Measurements from ENCODE around the gene TARS3.
A peak's percentile ranks its signal among the peaks of the same experiment; 100 is the strongest.

The TARS3 gene

GRCh38 chr15:101733545-101733944 is 9.3 kb upstream of the TARS3 start:
- DNase-seq (ENCODE audit: low read depth, low spot score), result no peak
- in situ Hi-C loops (cut with HindIII; ENCODE audit: low sequenced_read_pairs), result no loop called here
- TF ChIP-seq, protein P1, sequence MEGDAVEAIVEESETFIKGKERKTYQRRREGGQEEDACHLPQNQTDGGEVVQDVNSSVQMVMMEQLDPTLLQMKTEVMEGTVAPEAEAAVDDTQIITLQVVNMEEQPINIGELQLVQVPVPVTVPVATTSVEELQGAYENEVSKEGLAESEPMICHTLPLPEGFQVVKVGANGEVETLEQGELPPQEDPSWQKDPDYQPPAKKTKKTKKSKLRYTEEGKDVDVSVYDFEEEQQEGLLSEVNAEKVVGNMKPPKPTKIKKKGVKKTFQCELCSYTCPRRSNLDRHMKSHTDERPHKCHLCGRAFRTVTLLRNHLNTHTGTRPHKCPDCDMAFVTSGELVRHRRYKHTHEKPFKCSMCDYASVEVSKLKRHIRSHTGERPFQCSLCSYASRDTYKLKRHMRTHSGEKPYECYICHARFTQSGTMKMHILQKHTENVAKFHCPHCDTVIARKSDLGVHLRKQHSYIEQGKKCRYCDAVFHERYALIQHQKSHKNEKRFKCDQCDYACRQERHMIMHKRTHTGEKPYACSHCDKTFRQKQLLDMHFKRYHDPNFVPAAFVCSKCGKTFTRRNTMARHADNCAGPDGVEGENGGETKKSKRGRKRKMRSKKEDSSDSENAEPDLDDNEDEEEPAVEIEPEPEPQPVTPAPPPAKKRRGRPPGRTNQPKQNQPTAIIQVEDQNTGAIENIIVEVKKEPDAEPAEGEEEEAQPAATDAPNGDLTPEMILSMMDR (IDR thresholded peaks at IDR 0.05; ENCODE audit: low read depth, low read length), result no peak
- no peak overlapping the region for H3K4me3 ChIP-seq (ENCODE audit: low read depth, low read length)

- no peak overlapping the region for H3K4me3 ChIP-seq (ENCODE audit: low read depth, low read length)
- TF ChIP-seq, protein P1 (IDR thresholded peaks at IDR 0.05; ENCODE audit: low read depth, low read length), result no peak
- no peak for DNase-seq (ENCODE audit: low read depth, low spot score)
- in situ Hi-C loops (cut with HindIII; ENCODE audit: low sequenced_read_pairs), result no loop called here
Measured at GRCh38 chr15:101732772-101733171, 8.5 kb upstream of the TARS3 start.

DNA sequence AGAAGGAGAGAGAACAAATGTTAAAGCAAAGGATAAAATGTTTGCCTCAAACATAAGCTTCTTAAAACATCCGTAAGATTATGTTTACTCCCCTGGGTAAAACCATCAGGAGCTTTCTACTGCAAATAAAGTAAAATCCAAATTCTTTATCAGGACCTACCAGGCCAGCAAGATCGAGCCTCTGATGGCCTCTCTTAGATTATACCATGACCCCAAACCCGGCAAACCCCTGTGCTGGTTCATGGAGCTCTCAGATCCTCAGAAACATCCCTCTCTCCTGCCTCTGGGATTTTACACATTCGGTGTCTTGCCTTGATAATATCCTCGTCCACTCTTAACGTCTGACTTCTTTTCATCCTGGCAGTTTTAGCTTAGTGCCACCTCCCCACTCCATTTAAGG is 7.5 kb upstream of the TARS3 start:
- no peak for DNase-seq (ENCODE audit: low read depth, low spot score)
- TF ChIP-seq, protein P1 (IDR thresholded peaks at IDR 0.05; ENCODE audit: low read depth, low read length), result no peak
- in situ Hi-C loops (cut with HindIII; ENCODE audit: low sequenced_read_pairs), result no loop called here
- no peak overlapping the region for H3K4me3 ChIP-seq (ENCODE audit: low read depth, low read length)

DNA sequence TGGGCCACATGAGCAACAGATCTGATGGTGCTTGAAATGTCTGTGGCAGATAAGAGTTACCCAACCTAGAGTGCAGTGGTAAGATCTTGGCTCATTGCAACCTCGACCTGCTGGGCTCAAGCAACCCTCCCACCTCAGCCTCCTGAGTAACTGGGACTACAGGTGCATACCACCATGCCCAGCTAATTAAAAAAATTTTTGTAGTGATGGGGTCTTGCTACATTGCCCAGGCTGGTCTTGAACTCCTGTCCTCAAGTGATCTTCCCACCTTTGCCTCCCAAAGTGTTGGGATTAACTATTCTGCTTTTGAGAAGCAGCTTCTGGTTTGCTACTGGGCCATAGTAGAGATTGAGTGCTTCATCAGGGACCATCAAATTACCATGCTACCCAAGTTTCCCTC is 2.9 kb upstream of the TARS3 start:
- DNase-seq (ENCODE audit: low read depth, low spot score), result no peak
- TF ChIP-seq, protein P1 (IDR thresholded peaks at IDR 0.05; ENCODE audit: low read depth, low read length), result no peak
- H3K4me3 ChIP-seq (ENCODE audit: low read depth, low read length), result no peak overlapping the region
- in situ Hi-C loops (cut with HindIII; ENCODE audit: low sequenced_read_pairs), result no loop called here

DNA sequence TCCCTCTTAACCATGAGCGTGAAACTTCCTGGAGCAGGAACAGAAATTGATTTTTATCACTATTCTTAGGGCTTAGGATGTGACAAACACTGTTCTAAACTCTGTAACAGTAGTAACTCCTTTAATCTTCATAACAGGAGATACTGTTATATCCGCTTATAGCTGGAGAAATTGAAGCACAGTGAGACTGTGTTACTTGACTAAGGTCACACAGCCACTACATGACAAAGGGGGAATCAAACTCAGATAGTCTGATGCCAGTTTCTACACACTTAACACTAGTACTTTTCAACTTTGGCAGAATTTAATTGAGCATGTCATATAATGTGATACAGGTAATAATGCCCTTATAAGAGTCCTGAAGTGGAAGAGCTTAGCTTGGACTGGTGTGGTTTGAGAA is 800 bp upstream of the TARS3 start:
- in situ Hi-C loops (cut with HindIII; ENCODE audit: low sequenced_read_pairs), result no loop called here
- TF ChIP-seq, protein P1 (IDR thresholded peaks at IDR 0.05; ENCODE audit: low read depth, low read length), result no peak
- DNase-seq (ENCODE audit: low read depth, low spot score), result no peak
- H3K4me3 ChIP-seq (ENCODE audit: low read depth, low read length), result no peak overlapping the region

DNA sequence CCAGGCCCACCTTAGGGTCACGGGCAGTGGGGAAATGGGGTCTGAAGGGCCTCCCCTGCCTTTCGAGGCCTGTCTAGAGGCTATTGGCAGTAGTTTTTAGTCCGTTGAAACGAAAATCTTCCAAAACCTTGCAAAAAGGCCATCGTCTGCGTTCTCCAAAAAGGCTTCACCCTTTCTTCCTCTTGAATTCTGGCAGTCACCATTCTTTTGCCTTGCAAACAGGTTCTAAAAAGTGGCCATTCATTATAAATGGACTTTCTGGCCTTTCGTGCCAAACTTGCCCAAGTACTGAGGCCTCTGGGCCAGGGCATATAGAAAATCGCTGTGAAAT is 367 bp upstream of the TARS3 start:
- TF ChIP-seq, protein P1 (IDR thresholded peaks at IDR 0.05; ENCODE audit: low read depth, low read length), result no peak
- in situ Hi-C loops (cut with HindIII; ENCODE audit: low sequenced_read_pairs), result no loop called here
- DNase-seq (ENCODE audit: low read depth, low spot score), result no peak
- peak overlapping the region; percentile 22 for H3K4me3 ChIP-seq (ENCODE audit: low read depth, low read length)

Data from astrocyte of the spinal cord (primary cell).